GM18526 (cell line): ENCODE results near the gene RAMP3.

ENCODE experiments used
- POLR2A ChIP-seq: IDR thresholded peaks from 3 replicates; pipeline ENCODE4 v1.6.1; 2011; ENCODE audit not compliant: insufficient read length; ENCODE audit errors: extremely low read depth

The RAMP3 gene

GRCh38 chr7:45216622-45217165 is 59.1 kb downstream of the RAMP3 start:
- TF ChIP-seq POLR2A = no peak

- no peak for TF ChIP-seq POLR2A
Measured at GRCh38 chr7:45217358-45217757, 59.8 kb downstream of the RAMP3 start.

- TF ChIP-seq POLR2A = no peak
Measured at GRCh38 chr7:45219130-45219529, 61.5 kb downstream of the RAMP3 start.

GRCh38 chr7:45219801-45220435 is 62.3 kb downstream of the RAMP3 start:
- TF ChIP-seq POLR2A = no peak

- no peak for TF ChIP-seq POLR2A
Measured at GRCh38 chr7:45220846-45221618, 63.4 kb downstream of the RAMP3 start.

- no peak for TF ChIP-seq POLR2A
Measured at GRCh38 chr7:45221896-45222604, 64.5 kb downstream of the RAMP3 start.

GRCh38 chr7:45223078-45223477 is 65.5 kb downstream of the RAMP3 start:
- no peak for TF ChIP-seq POLR2A

GRCh38 chr7:45223728-45224630 is 66.4 kb downstream of the RAMP3 start:
- TF ChIP-seq POLR2A = no peak

GRCh38 chr7:45224832-45225231 is 67.2 kb downstream of the RAMP3 start:
- TF ChIP-seq POLR2A = no peak

GRCh38 chr7:45225311-45225947 is 67.8 kb downstream of the RAMP3 start:
- no peak for TF ChIP-seq POLR2A

GRCh38 chr7:45225948-45226335 is 68.4 kb downstream of the RAMP3 start:
- no peak for TF ChIP-seq POLR2A

GRCh38 chr7:45229156-45229920 is 71.7 kb downstream of the RAMP3 start:
- no peak for TF ChIP-seq POLR2A

- TF ChIP-seq POLR2A = no peak
Measured at GRCh38 chr7:45230083-45230482, 72.5 kb downstream of the RAMP3 start.
